Neural cell (in vitro differentiated cells): ENCODE measurements around the gene HCST.

Experiments used
- EZH2 ChIP-seq: fragments of 200-600, 300-800 bp; shearing (Covaris generic), sonication (generic); IDR thresholded peaks from 2 replicates; pipeline ENCODE4 v1.6.1; 2014; ENCODE audit warnings: antibody characterized with exemption, low read length, borderline replicate concordance, mild to moderate bottlenecking; ENCODE audit not compliant: insufficient read depth, poor library complexity, severe bottlenecking
- SMC3 ChIP-seq: fragments of 450-650 bp; conservative IDR thresholded peaks from 2 replicates; pipeline ENCODE4 v1.6.1; 2014; ENCODE audit warnings: antibody characterized with exemption, mild to moderate bottlenecking, moderate library complexity; ENCODE audit not compliant: poor library complexity

DNA sequence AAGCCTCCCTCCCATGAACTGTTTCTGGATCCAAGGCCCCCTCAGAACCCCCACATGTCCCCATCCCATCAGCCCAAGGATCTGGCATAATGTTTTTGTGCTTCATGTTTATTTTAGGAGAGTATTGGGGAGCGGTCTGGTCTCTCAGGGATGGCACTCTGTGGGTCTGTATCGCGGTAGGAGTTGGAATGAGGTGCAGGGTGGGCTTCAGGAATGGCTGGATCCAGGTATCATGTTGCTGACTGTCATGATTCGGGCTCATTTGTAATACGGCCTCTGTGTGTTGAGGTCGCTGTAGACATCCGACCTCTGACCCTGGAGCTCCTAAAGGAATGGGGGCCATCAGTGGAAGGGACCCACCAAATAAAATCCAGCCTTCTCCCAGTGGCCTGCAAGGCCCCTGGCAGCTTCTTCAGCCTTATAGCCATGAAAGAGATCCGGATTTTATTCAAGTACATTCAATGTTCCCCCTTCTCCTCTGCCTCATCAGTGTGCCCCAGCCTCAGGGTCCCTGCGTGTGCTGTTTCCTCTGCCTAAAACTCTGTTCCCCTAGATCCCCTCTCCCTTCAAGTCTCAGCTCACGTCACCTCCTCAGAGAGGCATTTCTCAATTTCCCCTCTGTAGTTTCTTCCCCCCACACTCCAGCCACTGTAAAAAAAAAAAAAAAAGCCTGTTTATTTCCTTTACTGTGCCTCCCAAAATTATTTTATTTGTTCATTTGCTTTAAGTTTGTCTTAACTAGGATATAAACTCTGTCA lies 2.2 kb downstream of the HCST start:
- TF ChIP-seq SMC3: no peak
- TF ChIP-seq EZH2: no peak
